NCI-H1105 treated with DMSO at 0.1 percent for 48 hours (cell line): ENCODE results near the gene ACVR1B.

Experiments
- DNase-seq: peaks from one replicate; lab custom pipeline; 2025; lab: John Stamatoyannopoulos, UW

The ACVR1B gene

DNA sequence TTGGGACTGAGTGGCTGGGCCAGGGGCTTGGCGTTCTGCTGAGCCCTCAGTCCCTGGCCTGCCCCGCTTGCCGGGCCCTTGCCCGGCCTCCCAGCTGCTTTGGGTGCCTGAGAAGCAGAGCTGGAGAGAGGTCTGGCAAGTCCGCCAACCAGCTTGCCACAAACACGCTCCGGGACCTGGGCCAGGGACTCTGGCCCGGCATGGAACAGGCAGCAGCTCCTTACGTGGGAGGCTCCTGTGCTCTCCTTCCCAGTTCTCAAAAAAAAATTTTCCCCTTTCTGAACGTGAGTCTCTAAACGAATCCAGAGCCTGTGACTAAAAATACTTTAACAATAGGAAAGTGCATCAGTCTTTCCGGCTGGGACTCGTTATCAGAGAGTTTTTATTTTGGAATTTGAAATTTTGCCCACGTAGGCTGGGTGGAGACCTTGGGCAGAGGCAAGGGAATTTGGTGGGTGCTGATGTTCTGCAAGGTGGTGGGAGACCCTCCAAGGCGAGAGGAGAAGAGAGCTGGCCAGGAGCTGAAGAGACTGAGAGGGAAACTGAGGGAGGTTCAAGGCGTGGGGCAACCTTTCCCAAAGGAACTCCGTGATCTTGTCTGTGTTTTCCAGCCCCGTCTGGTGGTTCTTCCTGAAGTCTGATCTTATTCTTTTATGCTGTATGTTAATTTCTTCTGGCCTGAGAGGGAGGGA is 92.9 kb downstream of the ACVR1B start:
- DNase-seq, result no peak

DNA sequence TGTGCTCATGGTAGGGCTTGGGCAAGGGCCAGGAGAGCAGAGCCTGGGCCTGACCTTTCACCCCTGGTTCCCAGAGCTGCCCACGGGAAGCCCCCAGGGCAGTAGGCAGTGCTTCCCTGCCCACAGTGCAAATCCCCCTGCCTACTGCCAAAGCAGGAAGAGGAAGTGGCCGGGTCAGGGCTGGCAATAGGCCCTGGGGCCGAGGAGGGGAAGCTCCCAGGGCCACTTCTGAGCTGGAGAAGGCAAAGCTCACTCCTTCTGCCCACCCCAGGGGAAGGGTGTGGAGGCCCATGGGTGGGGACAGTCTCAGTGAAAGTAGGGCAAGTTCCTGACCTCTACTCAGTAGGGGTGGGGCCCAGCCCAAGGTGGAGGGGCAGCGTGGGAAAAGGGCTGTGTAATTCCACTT is 94.3 kb downstream of the ACVR1B start:
- DNase-seq, result no peak
